Stomach (tissue), 9 donors: ENCODE results near the gene ADCY9. TPM values are rescaled to one million over a fixed set of nuclear protein-coding genes. Genes with fewer than 3 reads are reported as not detected.
A peak's percentile ranks its signal among the peaks of the same experiment; 100 is the strongest.

Source experiments
- DNase-seq, 2 donors: peaks; one replicate each; pipeline versions ENCODE4 v3.0.0 to v3.0.0-alpha.2; 2013 to 2019
- H3K27ac ChIP-seq, 5 donors: fragments of 200-600 bp in 4 of 5; sonication (generic) in 4 of 5; one replicate each; pipeline ENCODE4 v1.5.1; 2013 to 2019; ENCODE audit warnings: mild to moderate bottlenecking in 1 of 5, moderate library complexity in 1 of 5
- H3K27me3 ChIP-seq, 3 donors: fragments of 200-600 bp; sonication (generic); one replicate each; pipeline ENCODE4 v1.5.1; 2017 to 2019; ENCODE audit warnings: mixed run types in 1 of 3
- H3K36me3 ChIP-seq, 4 donors: fragments of 200-600 bp; sonication (generic); 1 replicate in 3 of 4; 2 replicates in 1 of 4; pipeline ENCODE4 v1.5.1; 2016 to 2019
- H3K4me1 ChIP-seq, 4 donors: fragments of 200-600 bp; sonication (generic); one replicate each; pipeline ENCODE4 v1.5.1; 2016 to 2019
- H3K4me3 ChIP-seq, 4 donors: fragments of 200-600 bp; sonication (generic) in 3 of 4; one replicate each; pipeline ENCODE4 v1.5.1; 2016 to 2019; ENCODE audit warnings: mild to moderate bottlenecking in 1 of 4
- H3K9me3 ChIP-seq, 4 donors: fragments of 200-600 bp; sonication (generic); one replicate each; pipeline ENCODE4 v1.5.1; 2016 to 2019
- CTCF ChIP-seq, 7 experiments: fragments of 450-650 bp in 4 of 7; fragments of 200-600 bp in 3 of 7; sonication (generic) in 3 of 7; IDR thresholded peaks; one replicate each; pipeline ENCODE4 v1.5.1; 2016 to 2019; ENCODE audit warnings: antibody characterized with exemption in 7 of 7, control low read depth in 2 of 7, mild to moderate bottlenecking in 1 of 7
- EP300 ChIP-seq: sonication (generic); formaldehyde crosslinking; IDR thresholded peaks from one replicate; pipeline ENCODE4 v1.6.1; 2017; ENCODE audit warnings: antibody characterized with exemption
- POLR2A ChIP-seq, 4 donors: fragments of 450-650 bp; IDR thresholded peaks; one replicate each; pipeline ENCODE4 v1.6.1; 2016; ENCODE audit warnings: antibody characterized with exemption in 4 of 4, control low read depth in 2 of 4, mild to moderate bottlenecking in 1 of 4, moderate library complexity in 1 of 4
- POLR2AphosphoS5 ChIP-seq, 3 donors: sonication (generic); formaldehyde crosslinking; IDR thresholded peaks; one replicate each; pipeline ENCODE4 v1.6.1; 2016; ENCODE audit warnings: antibody characterized with exemption in 3 of 3
- WGBS, 5 donors: extraction: QIAGEN DNeasy Blood & Tissue Kit in 3 of 5; methylation state at CpG; one replicate each; pipeline versions ENCODE4 v1.1.5 to v1.1.7; 2013 to 2018; 5-methylcytosine and 5-hydroxymethylcytosine counted together
- intact Hi-C: fragments of 100-400 bp; cut with DNase I; formaldehyde crosslinking; loops from one replicate; pipeline ENCODE4 v1.15.1; 2023; ENCODE audit warnings: low total_unique reads
- polyA plus RNA-seq, 3 donors: library from polyadenylated mRNA; stranded (reverse); fragments of 200-250 nt; gene quantifications; one replicate each; pipeline ENCODE4 v1.2.3, GENCODE V29; 2013
- total RNA-seq, 5 donors: library from RNA; depleted of rRNA; stranded (reverse); fragments of >200 nt; gene quantifications; one replicate each; pipeline versions ENCODE4 v1.1.0 to v1.2.3, GENCODE V29; 2014 to 2016
- donor health status: healthy with polysubstance abuse.
- donor health status: Bipolar disorder and iron deficiency.
- donor health status: healthy.

ADCY9 gene
- total and polyA plus RNA-seq, 8 donors, result 1.7 to 55.0 (median 12.9) TPM

DNA sequence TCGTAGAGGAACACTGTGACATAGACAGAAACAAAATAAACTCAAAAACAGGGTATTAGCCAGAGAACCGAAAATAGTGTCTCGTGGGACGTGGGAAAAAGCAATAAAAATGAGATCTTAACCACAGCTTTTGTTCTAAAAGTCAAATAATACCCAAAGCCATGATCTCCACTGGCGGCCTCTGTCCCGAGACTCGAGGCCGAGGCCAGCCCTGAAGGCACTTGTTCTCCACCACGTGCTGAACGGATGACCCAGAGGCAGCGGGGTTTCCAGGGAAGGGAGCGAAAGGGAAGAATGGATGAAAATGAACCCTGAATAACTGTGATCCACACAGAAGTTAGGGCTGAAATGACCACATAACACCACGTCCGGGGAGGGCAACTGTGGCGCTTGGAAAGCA, 150.9 kb downstream of the ADCY9 start:
- Histone ChIP-seq H3K27ac (no peak overlapping the region), H3K27me3 (no peaks in the 10 kb centered on the region), H3K36me3 (peaks cover 0 to 24% (median 20%) of the 10 kb centered on the region in 4 donors), H3K4me3 (no peak overlapping the region), H3K9me3 (no peaks in the 10 kb centered on the region), H3K4me1 (peaks cover 0 to 22% (median 12%) of the 10 kb centered on the region in 4 donors)
- intact Hi-C loops, result no loop called here
- TF ChIP-seq CTCF (IDR thresholded peaks at IDR 0.05), result no peak
- TF ChIP-seq POLR2A (IDR thresholded peaks at IDR 0.05), result no peak
- TF ChIP-seq EP300, result no peak
- TF ChIP-seq POLR2AphosphoS5 (IDR thresholded peaks at IDR 0.05), result no peak
- 81 to 94% (median 86%) methylated on average over 15 of the region's 15 CpGs for WGBS, 5 donors
- no peak for DNase-seq

DNA sequence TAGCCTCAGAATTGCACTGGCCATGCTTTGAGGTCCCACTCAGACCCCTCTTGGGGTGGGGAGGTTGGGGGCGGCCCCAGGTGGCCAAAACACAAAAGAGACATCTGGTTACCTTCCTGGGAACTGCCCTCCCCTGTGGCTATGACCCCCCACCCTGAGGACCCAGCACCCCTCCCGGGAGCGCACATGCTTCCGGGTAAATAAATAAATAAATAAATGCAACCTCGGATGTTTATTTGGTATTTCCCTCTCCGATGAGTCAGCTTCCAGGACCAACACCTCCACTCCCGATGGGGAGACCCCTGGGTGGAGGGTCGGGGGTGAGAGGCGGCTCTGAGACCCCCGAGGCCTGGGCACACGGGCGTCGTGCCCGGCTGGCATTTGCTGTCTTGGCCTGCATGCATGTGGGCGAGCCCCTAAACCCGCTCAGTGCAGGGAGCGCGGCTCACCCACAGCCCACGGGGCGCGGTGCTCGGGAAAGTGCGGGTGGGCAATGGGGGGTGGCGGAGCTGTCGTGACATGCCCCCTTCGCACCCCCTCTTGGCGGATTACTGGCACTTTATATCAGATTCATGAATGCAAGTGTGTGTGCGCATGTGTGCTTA, 151.5 kb downstream of the ADCY9 start:
- peaks cover 0 to 24% (median 20%) of the 10 kb centered on the region in 4 donors for H3K36me3 ChIP-seq
- no peak overlapping the region for H3K4me3 ChIP-seq
- H3K4me1 ChIP-seq, result peaks cover 5 to 27% (median 17%) of the 10 kb centered on the region in 4 donors
- DNase-seq, result no peak
- H3K27me3 ChIP-seq, result no peaks in the 10 kb centered on the region
- H3K9me3 ChIP-seq, result no peaks in the 10 kb centered on the region
- 88 to 92% (median 91%) methylated on average over 17 to 28 of the region's 28 CpGs for whole genome bisulfite sequencing, 5 donors
- H3K27ac ChIP-seq, result no peak overlapping the region
- intact Hi-C loops, result no loop called here
- no peak for TF ChIP-seq CTCF (IDR thresholded peaks at IDR 0.05)
- TF ChIP-seq EP300, result no peak
- TF ChIP-seq POLR2A (IDR thresholded peaks at IDR 0.05), result no peak
- no peak for TF ChIP-seq POLR2AphosphoS5 (IDR thresholded peaks at IDR 0.05)

GRCh38 chr16:3963886-3964685, 152.2 kb downstream of the ADCY9 start:
- intact Hi-C loops, result no loop called here
- H3K4me3 ChIP-seq, result no peak overlapping the region

More at GRCh38 chr16:3963886-3964685, 152.2 kb downstream of the ADCY9 start:
- peaks cover 0 to 24% (median 20%) of the 10 kb centered on the region in 4 donors for H3K36me3 ChIP-seq
- H3K4me1 ChIP-seq, result peaks cover 7 to 28% (median 19%) of the 10 kb centered on the region in 4 donors
- H3K27me3 ChIP-seq, result no peaks in the 10 kb centered on the region
- TF ChIP-seq POLR2AphosphoS5 (IDR thresholded peaks at IDR 0.05) (no peak), EP300 (no peak), POLR2A (IDR thresholded peaks at IDR 0.05) (no peak), CTCF (IDR thresholded peaks at IDR 0.05) (no peak)
- WGBS, 5 donors, result 56 to 73% (median 67%) methylated on average over 21 to 29 of the region's 29 CpGs
- H3K9me3 ChIP-seq, result no peaks in the 10 kb centered on the region
- DNase-seq, result no peak
- peak overlapping the region in 1 of 5 donors; percentile 47 for H3K27ac ChIP-seq
